Kidney tubule cell (primary cell): ENCODE measurements around the gene GLP2R.

Experiments used
- DNase-seq: peaks from one replicate; pipeline ENCODE4 v3.0.0-alpha.2; 2018; ENCODE audit warnings: low spot score

Gene GLP2R

DNA sequence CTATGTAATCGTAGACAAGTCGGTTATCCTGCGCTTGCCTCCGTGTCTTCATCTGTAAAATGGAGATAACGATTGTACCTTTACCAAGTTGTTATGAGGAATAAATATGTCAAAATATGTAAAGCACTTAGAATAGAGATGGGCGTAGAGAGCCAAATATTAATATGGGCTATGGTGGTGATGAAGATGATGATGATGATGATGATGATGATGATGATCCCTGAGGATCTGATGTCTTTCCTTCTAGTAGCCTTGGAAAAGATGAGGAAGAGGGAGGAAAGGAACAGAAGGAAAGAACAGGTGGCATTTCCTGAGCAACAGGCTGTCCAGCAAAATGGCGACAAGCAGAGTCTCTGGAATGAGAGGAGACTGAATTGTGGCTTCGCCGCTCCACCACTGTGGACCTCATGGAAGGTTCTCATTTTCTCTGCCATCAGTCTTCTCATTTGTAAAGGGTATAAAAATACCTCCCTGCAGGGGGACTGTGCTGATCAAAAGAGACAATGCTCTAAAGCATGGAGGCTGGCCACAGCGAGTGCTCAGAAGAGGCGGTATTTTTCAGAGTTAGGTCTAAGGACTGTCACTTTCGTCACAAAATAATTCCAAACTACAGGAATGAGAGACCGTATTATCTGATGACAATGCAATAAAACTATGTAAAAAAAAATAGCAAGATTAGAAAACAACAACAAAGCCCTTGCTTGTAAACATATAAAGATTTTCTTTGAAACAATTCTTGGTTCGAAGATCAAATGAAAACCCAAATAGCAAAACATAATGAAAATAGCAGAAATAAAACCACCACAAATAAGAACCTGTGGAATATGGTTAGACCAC lies 96.5 kb downstream of the GLP2R start:
- no peak for DNase-seq

DNA sequence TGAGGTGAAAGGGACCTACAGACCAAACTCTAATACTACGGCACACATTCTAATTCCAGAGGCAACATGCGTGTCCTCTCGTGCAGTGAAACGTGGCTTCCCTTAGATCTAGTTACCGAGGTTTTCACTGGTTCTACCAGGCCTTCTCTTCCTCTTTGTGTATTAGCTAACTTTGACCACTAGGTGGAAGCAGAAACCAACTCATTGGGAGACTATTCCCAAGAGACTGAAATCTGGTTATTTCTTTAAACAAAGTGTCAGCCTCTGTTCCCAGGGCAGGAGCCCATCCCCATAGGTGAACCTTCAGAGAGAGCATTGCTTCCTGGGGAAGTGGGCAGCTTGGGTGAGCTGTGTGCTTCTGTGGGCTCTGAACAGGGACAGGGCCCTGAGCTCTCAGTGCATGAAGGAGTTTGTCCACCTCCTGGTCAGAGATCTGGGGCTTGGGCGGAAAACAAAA lies 99.0 kb downstream of the GLP2R start:
- DNase-seq: peak; percentile 75

DNA sequence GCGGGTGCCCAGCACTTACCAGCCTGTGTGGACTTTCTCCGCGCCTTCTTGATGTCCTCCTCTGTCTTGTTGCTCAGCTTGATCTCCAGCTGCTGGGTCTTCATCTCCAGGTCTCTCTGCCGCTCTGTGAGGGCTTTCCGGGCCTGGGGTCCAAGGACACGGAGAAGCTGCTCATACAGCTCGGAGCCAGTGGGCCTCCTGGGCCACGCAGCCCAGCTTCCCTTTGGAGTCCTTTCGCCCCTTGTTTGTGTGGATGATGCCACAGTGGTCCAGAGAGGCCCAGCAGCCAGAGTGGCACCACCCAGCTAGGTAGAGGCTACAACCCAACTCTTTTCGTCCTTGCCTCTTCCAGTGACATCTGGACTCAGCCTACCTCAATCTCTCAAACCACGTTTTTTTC lies 99.7 kb downstream of the GLP2R start:
- no peak for DNase-seq

DNA sequence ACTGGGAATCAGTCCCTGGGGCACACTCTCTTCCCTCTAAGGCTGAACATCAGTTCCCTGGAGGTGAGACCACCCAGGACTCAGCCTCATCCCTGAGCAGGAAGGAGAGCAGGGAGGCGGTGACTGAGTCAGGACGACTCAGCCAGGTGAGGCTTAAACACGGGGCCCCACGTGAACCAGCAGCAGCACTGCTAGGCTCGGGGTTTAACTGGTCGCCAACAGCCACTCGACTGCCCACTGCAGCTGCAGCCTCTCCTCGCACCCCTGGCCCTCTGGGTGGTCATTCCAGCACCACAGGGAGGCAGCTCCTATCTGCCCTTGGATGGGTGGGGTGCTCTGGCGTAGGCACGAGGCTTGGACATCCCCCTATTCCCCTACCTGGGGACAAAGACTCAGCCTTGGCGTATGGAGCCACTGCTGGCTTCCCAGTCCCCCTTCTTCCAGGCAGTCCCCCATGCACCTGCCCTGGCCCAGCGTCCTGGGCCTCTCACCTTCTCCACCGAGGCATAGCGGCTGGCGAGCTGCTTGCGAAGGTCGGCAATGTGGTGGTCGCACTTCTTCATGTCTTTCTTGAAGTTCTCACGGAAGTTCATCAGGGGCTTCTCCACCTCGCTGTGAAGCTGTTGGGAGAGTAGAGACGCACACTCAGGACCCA lies 100.6 kb downstream of the GLP2R start:
- peak; percentile 40 for DNase-seq

DNA sequence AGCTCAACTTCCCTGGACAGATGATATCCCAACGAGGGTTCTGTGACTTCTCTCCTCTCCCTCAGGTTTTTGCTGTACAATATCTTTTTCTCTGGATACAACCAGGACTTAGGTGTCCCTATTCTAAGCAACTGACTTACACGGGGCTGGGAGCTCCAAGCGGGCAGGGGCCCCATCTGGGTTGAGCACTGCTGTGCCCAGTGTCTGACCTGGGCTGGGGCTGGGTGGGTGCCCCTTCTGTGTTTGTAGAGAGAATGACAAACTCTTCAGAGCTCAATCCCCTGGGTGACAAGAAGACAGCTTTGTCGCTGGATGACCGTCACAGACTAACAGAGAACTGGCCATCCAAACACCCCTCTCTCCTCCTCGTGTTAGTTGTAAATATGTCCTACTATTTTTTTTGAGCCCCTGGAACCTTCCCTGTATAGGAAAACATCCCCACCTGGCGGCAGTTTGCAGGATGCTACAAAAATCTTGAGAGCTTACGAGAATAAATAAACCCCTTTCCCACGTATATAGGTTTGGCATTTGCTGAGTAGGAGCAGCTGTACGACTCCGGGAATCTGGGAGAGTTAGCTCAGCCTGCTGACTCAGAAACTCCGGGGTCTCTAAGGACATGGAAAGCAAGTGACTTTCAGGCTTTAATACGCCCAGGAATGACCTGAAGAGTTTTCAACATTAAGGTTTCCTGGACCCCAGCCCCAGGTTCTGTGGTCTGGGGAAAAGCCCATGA lies 103.0 kb downstream of the GLP2R start:
- peak; percentile 63 for DNase-seq

DNA sequence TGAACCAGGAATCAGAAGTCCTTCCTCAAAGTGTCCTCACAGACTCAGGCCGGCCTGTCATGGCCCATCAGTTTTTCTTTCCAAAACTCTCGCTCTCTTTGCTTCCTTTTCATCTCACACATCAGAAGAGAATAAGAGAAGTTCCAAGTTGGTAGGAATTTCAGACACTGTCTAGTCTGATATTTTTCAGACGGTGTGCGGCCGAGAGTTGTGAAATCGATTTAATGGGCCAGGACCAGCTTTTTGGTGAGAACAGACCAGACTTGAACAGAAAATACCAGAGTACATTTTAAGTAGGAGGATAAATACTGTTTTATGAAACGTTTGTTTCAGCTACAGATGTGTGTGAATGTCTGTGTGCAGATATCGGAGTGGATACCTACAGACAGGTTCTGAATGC lies 104.1 kb downstream of the GLP2R start:
- DNase-seq: no peak

DNA sequence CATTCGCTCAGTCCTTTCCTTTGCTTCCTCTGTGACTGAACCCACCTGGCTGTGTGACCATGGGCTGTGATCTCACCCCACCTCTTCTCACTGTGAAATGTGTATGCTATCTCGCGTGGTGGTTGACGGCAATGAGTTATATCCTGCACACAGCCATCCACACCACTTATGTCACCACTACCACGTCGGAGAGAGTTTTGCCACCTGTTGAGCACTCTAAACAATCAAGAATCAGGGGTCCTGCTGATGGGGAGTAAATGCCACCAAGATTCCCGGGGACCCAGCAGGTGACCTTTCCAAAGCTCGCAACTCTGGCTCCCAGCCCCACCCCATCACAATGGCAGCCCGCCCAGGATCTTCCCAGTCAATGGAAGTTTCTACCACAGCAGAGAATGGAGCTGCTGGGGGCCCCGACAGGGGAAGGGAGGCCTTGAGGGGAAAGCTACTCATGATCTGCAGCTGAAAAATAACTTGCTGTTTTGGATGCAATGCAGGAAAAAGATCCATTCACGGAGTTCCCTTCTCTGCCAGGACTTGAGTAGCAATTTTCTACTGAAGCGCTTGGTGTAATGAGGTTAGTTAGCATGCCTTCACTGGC lies 105.5 kb downstream of the GLP2R start:
- no peak for DNase-seq

DNA sequence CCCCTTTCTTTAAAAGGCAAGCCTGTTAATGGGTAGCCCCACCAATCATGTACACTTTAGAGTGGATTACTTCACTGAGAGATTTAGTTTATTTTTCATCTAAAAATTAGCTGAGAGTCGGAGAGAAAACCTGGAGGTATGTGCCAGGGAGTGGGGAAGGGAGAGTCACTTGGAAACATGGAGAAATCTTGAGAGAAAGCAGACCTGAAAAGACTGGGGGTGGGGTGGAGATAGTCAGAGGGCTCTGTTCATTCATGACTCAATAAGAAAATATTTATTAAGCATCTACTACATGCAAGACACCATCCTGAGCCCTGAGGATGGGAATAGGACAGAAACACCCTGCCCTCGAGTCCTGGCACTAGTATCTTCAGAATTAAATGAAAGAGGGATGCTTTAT lies 106.8 kb downstream of the GLP2R start:
- DNase-seq: no peak

DNA sequence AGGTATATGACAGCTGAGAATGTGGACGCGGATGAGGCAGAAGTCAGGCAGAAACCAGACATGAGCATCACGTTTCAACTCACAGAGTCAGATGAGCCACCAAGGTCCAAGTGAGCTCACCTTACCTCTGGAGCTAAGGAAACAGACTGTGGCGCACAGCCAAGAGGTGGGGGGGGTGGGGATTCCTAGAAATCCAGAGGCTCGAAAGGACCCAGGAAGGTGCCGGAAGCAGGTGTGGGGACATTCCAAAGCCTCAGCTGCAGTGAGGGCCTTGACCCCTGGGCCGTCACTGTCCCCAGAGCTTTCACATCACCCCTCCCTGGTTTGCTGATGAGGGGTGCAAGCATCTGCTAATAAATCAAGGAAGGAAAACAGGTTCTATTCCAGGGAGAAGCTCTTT lies 108.6 kb downstream of the GLP2R start:
- no peak for DNase-seq

DNA sequence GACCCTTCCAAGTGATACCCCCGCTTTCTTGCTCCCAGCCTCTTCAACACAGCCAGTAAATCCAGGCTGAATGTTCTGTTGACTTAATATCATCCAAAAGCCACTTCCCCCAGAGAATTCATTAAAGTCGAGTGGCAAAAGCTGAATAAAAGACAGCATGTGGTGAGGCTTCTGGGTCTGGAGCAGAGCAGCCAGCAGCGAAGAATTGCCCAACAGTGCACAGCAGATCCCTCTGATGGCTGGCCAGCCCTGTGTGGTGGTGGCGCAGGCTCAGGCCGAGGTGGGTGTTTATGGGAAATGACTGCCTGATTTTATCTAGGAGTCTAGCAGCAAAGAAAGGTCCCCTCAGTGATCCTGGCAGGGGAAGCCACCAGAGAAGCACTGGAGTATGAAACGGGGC lies 109.7 kb downstream of the GLP2R start:
- DNase-seq: no peak

DNA sequence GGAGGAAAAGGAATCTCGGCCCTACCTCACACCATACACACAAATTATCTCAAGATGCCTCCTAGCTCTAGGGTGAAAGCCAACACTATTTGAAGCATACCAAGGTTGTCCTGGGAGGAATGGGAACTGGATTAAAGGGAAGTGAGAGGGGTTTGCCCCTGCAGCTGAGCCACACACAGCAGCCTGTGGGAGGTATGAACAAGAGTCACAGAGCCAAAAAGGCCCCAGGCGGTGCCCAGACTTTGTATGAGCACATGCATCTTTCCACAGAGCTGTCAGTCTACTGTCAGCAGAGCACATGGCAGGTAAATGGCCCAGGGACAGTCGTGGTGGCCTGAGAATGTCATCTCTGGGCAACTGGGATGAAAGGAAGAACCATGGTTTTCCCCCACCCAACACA lies 110.4 kb downstream of the GLP2R start:
- DNase-seq: no peak

DNA sequence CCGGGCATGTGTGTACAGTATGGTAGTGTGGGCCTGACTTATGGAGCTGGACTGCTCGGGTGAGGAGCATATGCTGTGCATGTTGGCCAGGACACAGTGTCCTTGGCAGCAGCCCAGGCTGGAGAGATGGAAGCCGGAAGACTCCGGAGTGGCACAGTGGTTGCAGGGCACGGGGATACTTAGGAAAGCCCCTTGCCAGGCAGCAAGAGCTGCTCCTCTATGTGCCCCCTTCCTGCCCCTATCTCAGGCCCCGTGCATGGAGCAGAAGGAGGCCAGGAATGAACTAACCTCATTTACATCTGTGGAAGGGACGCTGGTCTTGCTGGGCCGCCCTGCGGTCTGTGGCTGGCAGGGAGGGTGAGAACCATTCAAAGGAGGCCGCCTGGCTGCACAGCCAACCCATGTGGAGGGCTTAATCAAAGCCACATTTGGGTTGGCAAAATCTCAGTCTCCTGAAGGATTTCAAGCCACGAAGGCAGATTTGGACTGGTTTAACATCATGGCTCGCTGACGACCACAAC lies 111.6 kb downstream of the GLP2R start:
- DNase-seq: no peak

DNA sequence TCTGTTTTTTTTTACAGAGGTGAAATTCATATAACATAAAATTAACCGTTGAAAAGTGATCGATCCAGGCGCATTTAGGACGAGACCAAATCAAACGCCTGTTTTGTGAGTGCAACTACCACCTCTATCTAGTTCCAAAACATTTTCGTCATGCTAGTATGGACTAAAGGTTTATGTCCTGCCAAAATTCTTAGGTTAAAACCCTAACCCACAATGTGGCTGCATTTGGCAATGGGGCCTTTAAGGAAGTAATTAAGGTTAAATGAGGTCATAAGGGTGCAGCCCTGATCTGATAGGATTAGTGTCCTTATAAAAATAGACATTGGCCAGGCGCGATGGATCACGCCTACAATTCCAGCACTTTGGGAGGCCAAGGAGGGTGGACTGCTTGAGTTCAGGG lies 112.2 kb downstream of the GLP2R start:
- no peak for DNase-seq

DNA sequence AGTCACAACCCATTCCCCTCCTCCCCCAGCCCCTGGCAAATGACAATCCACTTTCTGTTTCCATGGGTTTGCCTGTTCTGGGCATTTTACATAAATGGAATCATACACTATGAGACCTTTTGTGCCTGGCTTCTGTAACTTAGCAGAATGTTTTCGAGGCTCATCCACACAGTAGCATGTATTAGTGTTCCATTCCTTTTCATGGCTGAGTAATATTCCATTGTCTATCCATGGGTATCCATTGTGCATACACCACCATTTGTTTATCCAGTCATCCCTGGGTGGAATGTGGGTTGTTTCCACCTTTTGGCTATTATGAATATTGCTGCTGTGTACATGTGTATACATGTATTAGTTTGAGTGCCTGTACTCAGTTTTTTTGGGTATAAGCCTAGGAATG lies 113.0 kb downstream of the GLP2R start:
- DNase-seq: no peak

DNA sequence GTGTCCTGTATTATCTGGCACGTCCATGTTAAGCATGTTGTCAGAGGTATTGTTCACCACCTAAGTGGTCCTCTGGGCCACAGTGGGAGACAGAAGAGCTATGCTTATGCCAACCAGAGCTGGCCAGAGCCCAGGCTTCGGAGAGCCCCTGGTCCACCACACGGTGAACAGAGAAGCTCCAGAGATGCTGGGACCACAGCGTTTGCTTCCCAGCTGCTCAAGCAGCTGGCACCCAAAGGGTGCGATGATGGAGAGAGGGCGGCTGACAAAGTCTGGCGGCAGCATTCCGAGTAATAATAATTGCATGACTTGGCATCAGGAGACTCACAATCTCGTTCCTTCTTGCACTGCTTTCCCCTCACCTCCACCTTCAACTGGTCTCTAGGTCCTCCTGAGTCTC lies 115.1 kb downstream of the GLP2R start:
- no peak for DNase-seq

DNA sequence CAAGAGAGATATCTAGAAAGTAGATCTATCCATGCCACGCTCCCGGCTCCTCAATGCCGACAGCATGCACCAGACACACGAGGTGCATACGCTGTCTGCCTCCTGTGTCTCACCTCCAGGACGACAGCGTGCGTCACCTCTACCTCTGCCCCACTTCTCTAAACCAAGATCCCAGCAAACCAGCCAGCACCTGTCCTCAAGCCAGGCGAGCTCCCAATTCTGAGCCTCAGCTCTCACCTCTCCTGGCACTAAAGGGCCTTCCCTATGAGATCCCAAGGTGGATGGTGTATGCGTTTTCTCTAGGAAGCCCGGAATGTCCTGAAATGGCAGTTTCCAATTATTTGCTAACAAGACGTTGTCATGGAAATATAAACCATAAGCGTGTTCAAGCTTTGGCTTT lies 115.6 kb downstream of the GLP2R start:
- DNase-seq: no peak
